HuH-7.5 (cell line): ENCODE data around the gene ASTN2.
A peak's percentile ranks its signal among the peaks of the same experiment; 100 is the strongest.

Experiments
- DNase-seq: peaks from one replicate; pipeline ENCODE4 v3.0.0; 2011; ENCODE audit warnings: low spot score

Gene ASTN2

DNA sequence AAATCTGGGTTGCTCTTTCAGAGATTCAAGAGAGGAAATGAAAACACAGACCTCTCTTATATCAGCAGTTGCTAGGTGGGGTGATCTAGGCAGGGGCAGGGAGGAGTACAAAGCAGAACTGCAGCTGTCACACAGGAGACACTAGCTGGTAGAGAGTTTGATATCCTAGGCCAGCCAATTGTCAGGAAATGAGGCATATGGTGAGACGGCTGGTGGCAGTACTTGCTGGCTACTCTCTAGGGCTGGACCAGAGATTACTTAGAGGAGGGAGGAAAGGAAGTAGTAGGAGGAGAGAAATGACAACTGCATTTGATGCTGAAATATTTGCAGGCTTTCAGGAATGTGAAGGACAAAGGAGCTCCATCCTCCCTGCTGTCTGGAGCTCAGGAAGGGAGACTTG lies 614.0 kb downstream of the ASTN2 start:
- no peak for DNase-seq

DNA sequence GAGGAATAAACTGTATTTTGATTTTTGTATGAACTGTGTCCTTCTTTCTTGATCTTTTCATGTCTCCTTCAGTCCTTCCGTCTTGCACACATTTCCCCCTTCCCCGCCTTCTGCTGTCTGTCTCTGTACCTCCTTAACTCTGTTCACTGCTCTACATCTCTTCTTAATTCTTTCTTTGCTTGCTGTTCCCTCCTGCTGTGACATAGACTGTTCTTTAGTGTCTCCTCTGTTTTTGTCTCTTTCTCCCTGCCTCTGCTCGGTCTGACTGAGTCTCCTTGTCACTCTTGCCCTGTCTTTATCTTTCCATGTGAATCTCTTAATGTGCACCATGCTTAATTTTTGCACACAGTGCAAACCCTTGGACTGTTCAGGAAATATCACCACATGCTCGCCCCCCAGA lies 614.8 kb downstream of the ASTN2 start:
- DNase-seq, result no peak

DNA sequence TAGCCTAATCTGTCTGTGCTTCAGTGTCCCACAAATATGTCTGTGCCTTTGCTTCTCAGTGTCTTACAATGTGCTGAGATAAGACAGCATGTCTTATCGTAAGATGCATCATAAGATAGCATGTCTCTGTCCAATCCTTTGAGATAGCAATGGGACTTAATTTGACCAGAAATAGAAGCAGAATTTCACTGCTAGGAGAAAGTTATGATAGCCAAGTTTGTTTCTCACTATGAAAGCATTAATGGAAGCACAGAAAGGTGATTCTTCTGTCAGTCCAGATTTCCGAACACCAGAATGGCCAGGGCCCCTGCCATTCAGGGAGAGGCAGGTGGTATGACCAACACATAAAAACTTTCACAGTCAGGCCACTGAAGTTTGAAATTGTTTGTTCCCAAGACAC lies 616.3 kb downstream of the ASTN2 start:
- DNase-seq, result no peak

DNA sequence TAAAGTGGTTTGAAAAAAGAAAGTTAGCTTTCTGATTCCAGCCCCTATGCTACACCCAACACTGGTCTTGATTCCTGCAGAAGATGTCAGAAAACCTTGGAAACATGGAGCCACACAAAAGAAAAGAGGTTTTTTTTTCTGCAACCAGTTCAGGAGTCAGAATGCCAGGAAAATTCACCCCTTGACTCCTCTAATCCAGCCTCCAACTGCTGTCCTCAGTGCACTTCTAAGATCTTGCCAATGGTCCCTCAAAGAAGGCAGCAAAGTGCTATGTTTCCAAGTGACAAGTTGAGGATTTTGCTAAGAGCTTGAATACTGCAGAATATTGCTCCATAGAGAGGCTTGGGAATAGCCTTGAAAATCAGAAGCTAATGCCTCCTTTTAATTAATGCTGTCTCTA lies 617.6 kb downstream of the ASTN2 start:
- no peak for DNase-seq

DNA sequence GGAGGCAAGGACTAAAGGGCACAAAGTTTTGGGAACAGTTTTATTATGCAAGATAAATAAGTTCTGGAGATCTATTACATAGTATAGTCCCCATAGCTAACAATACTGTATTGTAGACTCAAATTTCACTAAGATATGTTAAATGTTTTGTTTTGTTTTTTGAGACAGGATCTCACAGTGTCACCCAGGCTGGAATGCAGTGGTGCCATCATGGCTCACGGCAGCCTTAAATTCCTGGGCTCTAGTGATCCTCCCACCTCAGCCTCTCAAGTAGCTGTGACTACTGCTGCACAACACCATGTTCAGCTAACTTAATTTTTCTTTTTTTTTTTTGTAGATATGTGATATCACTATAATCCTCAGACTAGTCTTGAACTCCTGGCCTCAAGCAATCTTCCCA lies 618.2 kb downstream of the ASTN2 start:
- DNase-seq, result no peak

DNA sequence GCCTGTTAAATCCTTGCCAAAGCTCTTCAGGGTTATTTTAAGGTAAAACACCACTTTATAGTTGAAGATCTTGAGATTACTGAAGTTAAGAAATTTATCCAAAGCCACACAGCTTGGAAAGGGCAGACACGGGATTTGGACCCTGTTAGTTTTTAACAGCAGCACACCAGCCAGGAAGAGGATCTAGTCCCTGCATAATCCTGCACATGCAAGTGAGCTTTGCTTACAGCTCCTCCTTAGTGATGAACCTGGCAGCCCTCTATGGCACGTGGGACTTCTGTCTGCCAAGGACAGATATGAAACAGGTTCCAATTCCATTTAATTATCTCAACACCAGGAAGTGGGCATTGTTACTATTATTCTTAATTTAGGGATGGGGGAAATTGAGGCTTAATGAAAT lies 619.0 kb downstream of the ASTN2 start:
- DNase-seq, result no peak

DNA sequence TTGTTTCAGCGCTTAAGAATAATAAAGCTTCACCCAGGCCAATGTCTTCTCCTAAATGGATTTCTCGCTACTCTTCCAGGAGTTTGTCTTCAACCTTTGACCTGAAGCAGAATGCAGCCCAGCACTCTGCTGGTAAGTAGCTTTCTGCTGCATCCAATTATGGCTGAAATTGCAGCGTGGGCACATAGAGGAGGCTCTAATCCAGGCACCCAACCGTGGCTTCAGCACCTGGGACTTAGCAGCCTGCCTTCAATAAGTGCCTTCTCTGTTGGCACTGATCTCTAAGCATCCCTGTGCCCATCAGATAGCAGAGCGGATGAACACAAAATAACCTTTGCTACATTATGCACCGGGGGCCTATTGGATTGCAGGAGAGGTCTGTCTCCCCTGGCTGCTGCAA lies 622.6 kb downstream of the ASTN2 start:
- DNase-seq, result no peak

DNA sequence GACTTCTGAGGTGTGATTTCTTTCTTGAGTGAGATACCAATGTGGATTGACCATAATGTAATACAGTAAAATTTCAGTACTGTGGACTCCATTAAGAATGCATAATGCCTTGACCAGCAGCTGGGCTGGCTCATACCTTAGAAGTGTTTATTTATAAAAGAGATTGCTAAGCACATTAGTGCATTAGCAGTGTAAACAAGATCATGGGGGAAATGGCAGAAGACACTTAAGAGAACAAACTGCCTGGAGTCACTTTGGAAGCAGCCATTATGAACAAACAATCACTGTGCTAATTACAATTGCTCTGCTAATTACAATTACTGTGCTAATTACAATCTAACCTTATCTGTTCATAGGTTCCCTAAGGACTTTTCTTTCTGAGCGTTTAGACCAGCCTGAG lies 623.5 kb downstream of the ASTN2 start:
- DNase-seq, result no peak

DNA sequence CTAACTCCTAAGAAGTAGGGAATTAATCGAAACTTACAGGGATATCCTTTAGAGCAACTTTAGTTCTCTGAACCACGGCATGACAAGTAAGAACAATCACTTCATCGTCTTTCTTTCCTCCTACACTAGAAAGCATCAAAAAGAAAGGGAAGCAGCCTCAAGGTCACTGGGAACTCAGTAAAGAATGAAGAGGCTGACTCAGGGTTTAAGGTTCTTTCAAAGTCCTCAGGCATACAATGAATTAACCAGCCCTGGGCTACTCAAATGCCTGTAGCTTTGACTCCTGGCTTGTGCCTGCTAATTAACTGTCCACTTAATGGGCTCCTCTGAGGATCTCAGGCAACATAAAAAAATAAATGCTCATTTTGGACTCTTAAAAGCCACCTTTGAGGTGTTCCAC lies 625.8 kb downstream of the ASTN2 start:
- DNase-seq, result no peak

DNA sequence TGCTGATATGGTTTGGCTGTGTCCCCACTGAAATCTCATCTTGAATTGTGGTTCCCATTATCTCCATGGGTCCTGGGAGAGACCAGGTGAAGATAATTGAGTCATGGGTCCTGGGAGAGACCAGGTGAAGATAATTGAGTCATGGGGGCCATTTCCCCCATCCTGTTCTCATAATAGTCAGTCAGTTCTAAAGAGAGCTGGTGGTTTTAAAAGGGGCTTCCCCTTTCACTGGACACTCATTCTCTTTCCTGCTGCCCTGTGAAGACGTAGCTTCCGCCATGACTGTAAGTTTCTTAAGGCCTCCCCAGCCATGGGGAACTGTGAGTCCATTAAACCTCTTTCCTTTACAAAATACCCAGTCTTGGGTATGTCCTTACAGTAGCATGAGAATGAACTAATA lies 628.1 kb downstream of the ASTN2 start:
- no peak for DNase-seq

DNA sequence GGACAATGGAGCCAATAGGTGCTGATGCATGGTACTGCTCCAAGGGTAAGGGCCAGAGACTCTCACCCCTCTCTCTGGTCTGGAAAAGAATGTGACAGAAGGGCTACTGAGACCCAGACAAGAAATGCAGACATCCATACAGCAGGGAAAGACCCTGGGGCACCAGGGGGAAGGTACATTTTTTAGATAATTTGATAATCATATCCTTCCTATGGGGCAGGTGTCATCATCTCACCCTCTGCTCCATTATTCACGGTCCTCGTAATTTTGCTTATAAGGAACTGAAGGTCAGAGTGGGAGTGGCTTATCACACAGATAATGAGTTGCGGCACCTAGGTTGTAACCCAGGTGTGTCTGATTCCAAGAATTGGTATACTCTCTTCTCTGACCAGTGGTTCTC lies 637.7 kb downstream of the ASTN2 start:
- no peak for DNase-seq

DNA sequence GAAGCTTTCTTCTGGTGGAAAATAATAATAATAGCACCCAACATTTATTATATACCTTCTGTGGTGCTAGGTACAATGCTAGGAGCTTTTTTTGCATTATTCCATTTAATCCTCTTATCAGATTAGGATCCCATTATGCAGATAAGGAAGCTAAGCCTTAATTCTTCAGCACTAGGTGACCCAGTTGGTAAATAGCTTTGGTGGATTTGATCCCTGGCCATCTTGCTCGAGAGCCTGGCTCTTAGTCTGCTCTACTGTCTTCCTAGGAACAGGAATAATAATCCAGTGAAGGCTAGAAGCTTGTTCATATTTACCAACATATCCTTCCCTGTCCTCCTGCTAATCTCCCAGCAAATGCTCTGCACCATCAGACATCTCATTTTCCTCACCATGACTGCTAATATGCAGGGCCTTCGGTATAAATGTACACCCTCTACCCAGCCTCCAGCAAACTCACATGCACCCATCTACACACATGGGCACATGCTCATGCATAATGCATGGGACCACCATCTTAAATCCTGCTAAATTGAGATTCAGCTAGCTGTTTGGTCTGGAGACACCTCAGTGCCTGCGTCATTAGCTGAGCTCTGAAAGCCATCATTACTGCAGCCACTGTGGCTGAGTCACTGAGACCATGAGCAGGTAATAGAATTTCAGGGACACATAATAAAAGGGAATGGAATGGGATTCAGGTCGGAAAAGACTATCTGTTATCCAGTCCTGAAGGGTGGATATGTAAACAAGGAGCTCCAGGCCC lies 640.3 kb downstream of the ASTN2 start:
- DNase-seq, result no peak

DNA sequence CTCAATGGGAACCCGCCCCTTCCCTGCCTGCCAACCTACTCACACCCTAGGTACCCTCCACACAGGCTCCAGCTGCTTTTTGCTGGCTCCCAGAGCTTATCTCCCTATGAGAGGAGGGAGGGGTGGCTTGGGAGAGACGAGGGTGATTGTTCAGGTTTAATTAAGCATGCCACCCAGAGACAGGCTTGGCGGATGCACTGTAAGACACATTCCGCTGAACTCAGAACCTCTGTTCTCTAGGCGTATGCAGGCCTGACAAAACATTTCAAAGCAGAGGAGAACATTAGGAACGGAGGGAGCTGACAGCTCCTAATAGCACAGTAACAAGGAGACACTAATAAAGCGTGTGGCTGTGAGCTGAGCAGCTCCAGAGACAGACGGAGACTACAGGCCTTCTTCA lies 647.6 kb downstream of the ASTN2 start:
- DNase-seq, result no peak

DNA sequence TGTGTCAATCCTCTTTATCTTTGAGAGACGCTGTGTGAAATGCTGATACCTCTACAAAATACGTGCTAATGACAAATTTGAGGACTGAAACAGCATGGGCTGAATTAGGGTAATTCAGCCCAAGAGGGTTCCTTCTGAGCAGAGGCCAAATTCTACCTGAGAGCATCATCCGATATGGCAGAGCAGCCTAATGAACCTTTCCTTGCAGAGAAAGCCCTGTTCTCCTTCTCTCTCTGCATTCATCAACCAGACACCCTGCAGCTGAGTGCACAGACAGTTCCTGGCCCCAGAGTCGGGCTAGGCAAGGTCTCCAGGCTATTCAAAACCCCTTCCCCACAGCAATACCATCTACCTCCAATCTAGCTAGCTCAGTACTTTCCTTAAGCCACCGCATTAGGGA lies 649.8 kb downstream of the ASTN2 start:
- no peak for DNase-seq

DNA sequence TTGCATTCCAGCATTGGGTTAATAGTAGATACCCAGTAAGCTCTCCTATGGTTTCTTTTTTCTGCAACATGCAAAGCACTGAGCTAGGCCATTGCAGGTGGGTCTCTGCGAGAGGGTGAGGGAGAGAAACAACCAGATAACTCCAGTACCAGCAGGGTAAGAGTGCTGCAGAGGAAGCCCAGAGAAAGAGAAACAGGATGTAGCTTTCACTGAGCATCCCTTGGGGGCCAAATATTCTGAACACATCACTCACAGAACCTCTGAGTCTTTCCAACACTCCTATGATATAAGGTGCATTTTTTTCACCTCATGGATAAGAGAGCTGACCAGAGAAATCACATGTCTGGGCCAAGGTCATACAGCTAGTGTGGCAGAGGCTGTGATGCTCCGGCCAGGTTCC lies 651.1 kb downstream of the ASTN2 start:
- DNase-seq, result no peak

DNA sequence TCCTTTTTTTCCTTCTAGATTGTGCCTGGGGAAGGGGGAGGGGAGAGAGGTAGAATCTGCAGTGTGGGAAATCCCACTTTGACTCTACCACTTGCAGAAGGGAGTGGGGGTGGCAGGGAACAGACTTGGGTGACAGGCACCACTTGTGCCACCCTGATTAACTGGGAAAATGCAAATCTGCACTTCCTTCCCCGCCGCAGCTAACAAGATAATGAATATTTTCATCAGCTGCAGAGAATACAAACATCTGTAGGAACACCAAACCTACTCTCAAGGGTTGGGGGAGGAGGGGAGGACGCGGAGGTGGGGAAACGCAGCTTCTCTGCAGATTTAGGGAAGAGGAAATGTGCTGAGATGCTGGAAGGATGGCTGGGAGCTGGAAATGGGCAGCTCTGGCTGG lies 654.2 kb downstream of the ASTN2 start:
- DNase-seq, result no peak

DNA sequence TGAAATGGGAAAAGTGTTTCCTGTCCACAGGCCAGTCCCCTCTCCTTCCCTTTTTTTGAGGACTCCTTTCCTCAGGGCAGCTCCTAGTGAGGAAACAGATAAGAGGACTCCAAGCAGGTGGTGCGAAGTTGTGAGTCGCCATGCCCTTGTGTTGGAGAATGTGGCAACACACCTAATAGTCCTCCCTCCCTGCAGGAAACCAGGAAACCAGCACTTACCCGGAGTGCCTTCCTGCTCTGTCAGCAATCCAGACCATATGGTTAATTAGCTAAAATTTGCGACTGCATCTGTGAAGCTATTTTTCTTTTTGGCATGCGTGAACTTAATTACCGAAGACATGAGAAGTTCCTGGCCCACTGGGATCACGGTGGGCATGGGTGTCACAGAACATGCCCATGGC lies 657.8 kb downstream of the ASTN2 start:
- no peak for DNase-seq

DNA sequence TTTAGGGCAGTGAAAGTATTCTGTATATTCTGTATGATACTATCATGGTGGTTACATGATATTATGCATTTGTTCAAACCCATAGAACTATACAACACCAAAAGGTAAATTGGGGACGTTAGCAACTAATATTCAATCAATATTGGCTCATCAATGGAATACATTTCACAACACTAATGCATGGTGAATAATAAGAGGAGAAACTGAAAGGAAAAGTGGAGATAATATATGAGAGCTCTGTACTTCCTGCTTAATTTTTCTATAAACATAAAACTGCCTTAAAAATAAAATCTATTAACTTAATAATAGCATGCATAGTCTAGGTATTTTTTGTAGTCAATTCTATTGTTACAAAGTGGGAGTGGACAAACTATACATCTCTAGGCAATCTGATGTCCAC lies 661.5 kb downstream of the ASTN2 start:
- DNase-seq, result no peak

DNA sequence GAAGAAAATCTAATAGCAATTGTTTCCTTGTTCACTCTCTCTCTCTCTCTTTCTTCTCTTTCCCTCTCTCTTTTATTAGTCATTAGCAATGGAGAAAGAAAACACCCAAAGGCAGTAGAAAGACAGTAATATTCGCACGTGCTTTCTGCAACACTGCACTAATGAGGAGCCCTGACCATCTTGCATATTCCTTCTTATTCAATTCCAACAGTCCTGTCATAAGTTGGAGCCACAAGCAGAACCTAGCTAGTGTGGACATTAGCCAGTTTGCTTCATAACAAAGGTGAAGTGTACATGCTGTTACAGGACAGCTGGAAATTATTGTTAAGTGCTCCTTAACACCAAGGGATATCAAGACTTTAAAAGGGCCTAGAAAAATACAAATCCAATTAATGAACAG lies 664.3 kb downstream of the ASTN2 start:
- no peak for DNase-seq

DNA sequence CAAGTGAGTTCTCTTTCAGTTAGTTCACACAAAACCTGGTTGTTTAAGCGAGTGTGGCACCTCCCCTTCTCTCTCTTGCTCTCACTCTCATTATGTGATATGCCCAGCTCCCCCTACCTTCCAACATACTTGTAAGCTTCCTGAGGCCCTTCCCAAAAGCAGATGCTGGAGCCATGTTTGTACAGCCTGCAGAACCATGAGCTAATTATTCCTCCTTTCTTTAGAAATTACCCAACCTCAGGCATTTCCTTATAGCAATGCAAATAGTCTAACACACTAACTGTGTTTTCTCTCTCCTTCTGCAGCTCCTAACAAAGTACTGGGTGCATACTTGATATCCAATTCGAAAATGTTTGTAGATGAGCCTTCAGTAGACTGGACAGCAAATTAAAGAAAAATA lies 665.1 kb downstream of the ASTN2 start:
- DNase-seq, result no peak

DNA sequence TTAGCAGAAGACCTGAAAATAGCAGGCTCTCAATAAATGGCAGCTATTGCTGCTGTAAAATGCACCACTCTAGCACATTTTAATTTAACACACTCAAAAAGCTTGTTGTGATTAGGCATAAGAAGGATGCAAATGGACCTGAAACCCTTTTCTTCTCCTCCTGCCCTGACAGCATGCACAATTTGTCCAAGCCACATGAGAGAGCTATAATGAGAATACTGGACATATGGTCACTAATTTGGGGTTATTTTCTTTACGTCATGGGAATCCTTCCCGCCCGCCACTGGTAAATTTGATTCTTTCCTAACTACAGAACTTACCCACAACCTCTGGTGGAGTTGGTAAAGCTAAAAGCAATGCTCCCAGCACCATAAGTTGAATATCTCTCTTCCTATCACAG lies 665.7 kb downstream of the ASTN2 start:
- no peak for DNase-seq

DNA sequence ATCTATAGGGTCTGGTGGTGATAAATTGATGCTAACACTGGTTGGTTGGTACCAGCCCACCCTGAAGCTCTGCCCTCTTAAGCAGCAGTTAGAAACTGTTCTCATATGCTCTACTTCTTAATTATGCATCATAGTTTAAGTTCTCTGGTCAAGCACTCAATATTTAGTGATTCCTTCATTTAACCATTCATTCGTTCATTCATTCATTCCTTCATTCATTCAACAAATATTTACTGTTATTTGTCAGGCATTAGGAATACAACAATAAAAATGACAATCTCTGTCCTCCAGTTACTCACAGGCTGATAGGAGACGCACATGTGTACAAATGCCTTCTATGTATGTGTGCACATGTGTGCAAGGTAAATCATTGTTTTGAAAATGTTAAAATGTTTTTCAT lies 673.1 kb downstream of the ASTN2 start:
- no peak for DNase-seq

DNA sequence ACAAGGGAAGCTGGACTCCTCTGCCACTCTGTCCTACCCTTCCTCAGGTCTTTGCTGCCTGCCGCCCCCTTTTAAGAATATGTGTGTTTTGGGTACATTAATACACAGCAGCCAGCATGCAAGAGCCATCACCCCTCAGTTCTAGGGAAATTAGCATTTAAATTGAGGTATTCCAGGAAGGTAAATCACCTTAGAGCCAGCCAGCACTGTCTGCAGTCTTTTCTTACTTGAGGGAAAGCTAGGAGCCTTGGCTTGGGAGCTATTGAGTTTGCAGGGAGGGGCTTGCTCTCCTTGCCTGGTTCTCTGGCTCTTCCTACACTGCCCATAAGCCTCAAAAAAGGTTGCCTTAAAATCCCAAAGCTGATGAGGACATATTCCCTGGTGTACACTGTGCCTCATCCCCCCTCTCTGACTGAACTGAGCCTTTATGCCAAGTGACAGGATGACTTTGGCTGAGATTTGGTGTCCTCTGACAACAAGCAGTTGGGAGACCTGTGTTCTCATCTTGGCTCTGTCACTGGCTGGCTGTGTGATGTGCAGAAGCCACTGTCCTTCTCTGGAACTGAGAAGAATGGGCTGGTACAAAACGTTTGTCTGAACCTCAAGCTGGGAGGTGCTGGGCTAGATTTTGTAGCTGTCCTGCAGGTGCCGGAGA lies 673.6 kb downstream of the ASTN2 start:
- no peak for DNase-seq

DNA sequence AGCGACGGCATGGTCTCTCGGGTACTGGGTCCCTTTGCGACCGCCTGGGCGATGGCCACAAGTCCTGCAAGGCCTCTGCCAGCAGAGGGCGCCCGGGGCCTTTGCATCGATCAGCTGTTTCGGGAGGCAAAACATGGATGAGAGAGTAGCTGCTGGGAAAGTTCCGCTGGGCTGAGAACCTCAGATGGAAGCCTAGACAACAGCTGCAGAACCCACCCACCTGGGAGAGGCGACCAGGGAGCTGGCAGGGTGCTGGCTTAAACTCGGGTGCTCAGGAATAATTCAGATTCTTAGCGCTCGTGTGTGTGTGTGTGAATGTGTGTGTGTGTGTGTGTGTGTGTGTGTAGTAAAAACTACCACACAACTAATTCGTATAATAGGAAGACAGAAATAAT lies 677.7 kb downstream of the ASTN2 start:
- DNase-seq, result peak; percentile 80
